Psoas muscle (tissue), 8 donors: ENCODE data around the gene PITHD1. TPM values are rescaled to one million over a fixed set of nuclear protein-coding genes. Genes with fewer than 3 reads are reported as not detected.

Experiments
- ATAC-seq, 4 donors: fragments of 200-7000 bp; cut with Tn5 transposase; one replicate each; pipeline ENCODE4 v1.9.1; 2020; ENCODE audit warnings: moderate library complexity in 3 of 4, mild to moderate bottlenecking in 2 of 4
- DNase-seq, 2 donors: peaks; one replicate each; pipeline ENCODE4 v3.0.0-alpha.2; 2020
- H3K27ac ChIP-seq: fragments of 200-600 bp; one replicate; pipeline ENCODE4 v1.8.0; 2022
- H3K27me3 ChIP-seq, 3 donors: fragments of 200-600 bp in 1 of 3; one replicate each; pipeline versions ENCODE4 v1.6.1 to v1.8.0; 2013 to 2022; ENCODE audit warnings: low read length in 2 of 3, mild to moderate bottlenecking in 2 of 3, moderate library complexity in 1 of 3; ENCODE audit not compliant: insufficient read depth in 3 of 3
- H3K36me3 ChIP-seq, 2 donors: fragments of 200-600 bp in 1 of 2; one replicate each; pipeline versions ENCODE4 v1.6.1 to v1.8.0; 2013 to 2022; ENCODE audit warnings: low read depth in 1 of 2, mild to moderate bottlenecking in 1 of 2, moderate library complexity in 1 of 2; ENCODE audit not compliant: insufficient read depth in 1 of 2
- H3K4me1 ChIP-seq: fragments of 200-600 bp; one replicate; pipeline ENCODE4 v1.8.0; 2022
- H3K4me3 ChIP-seq: fragments of 200-600 bp; one replicate; pipeline ENCODE4 v1.8.0; 2022; ENCODE audit warnings: mild to moderate bottlenecking
- H3K9me3 ChIP-seq: fragments of 200-600 bp; one replicate; pipeline ENCODE4 v1.8.0; 2022
- CTCF ChIP-seq: fragments of 200-600 bp; IDR thresholded peaks from one replicate; pipeline ENCODE4 v1.8.0; 2022; ENCODE audit warnings: antibody characterized with exemption
- WGBS, 3 donors: extraction: QIAGEN DNeasy Blood & Tissue Kit; methylation state at CpG; one replicate each; pipeline versions ENCODE4 v1.1.6 to v1.1.7; 2013; 5-methylcytosine and 5-hydroxymethylcytosine counted together
- intact Hi-C, 2 donors: fragments of 100-400 bp; cut with DNase I; formaldehyde crosslinking; loops; one replicate each; pipeline versions ENCODE4 v1.11.0 to v1.14.2; 2022
- polyA plus RNA-seq, 3 donors: library from polyadenylated mRNA; stranded (reverse); fragments of 200-250 nt; gene quantifications; one replicate each; pipeline ENCODE4 v1.2.3, GENCODE V29; 2013
- total RNA-seq, 4 donors: library from RNA; stranded (reverse); fragmentation: NEBNext Ultra II Directional in 2 of 4; extraction: Animal tissue kit (Norgen Biotek cat#: 25700) in 2 of 4; gene quantifications; one replicate each; pipeline versions ENCODE4 v1.2.1 to v1.2.4, GENCODE V29; 2021 to 2023
- donor health status: healthy with polysubstance abuse.
- donor health status: DM: no; HTN: no; CAD: no; lungs with moderate emphysema.
- donor health status: Bipolar disorder and iron deficiency.
- donor health status: healthy.
- donor health status: DM: yes; HTN: yes; CAD: no.
- donor health status: DM: no; HTN: no; CAD: no.
- donor health status: DM: no; HTN: no; CAD: no.
- donor health status: DM: yes; HTN: yes; CAD: no.

The PITHD1 gene
- total and polyA plus RNA-seq, 7 donors = 45.2 to 162 (median 67.5) TPM

GRCh38 chr1:23748016-23748415 is 30.2 kb upstream of the PITHD1 start:
- ATAC-seq (no peak), DNase-seq (no peak)
- TF ChIP-seq CTCF = no peak
- 56 to 74% (median 60%) methylated on average over 3 of the region's 3 CpGs for WGBS, 3 donors
- no peaks in the 10 kb centered on the region for H3K27me3 ChIP-seq
- peaks cover 42% of the 10 kb centered on the region for H3K4me1 ChIP-seq
- intact Hi-C loops = loop anchor here in 1 of 2 donors (10.0 kb wide), 1 partner anchor 53 kb away; the partner anchor contains the start of gene RPL11
- H3K9me3 ChIP-seq = no peaks in the 10 kb centered on the region
- no peak overlapping the region for H3K27ac ChIP-seq
- peaks cover 2 to 49% of the 10 kb centered on the region in 2 donors for H3K36me3 ChIP-seq
- H3K4me3 ChIP-seq = no peak overlapping the region

- H3K36me3 ChIP-seq = peaks cover 15 to 82% of the 10 kb centered on the region in 2 donors
- DNase-seq (no peak), ATAC-seq (peak; percentile 57 to 78 (median 69))
- H3K4me3 ChIP-seq = no peak overlapping the region
- no peak overlapping the region for H3K27ac ChIP-seq
- peaks cover 24% of the 10 kb centered on the region for H3K4me1 ChIP-seq
- no peaks in the 10 kb centered on the region for H3K27me3 ChIP-seq
- H3K9me3 ChIP-seq = no peaks in the 10 kb centered on the region
- WGBS, 3 donors = 66 to 72% (median 66%) methylated on average over 11 of the region's 11 CpGs
- TF ChIP-seq CTCF = peak; percentile 48
- intact Hi-C loops = no loop called here
These were observed 27.0 kb upstream of the PITHD1 start for GRCh38 chr1:23751050-23751814.

GRCh38 chr1:23751815-23752200 is 26.4 kb upstream of the PITHD1 start:
- Histone ChIP-seq H3K9me3 (no peaks in the 10 kb centered on the region), H3K4me3 (no peak overlapping the region), H3K4me1 (peaks cover 21% of the 10 kb centered on the region), H3K27ac (no peak overlapping the region), H3K36me3 (peaks cover 15 to 84% of the 10 kb centered on the region in 2 donors), H3K27me3 (no peaks in the 10 kb centered on the region)
- no peak for ATAC-seq
- 83 to 90% (median 85%) methylated on average over 4 of the region's 4 CpGs for WGBS, 3 donors
- intact Hi-C loops = no loop called here
- no peak for DNase-seq
- TF ChIP-seq CTCF = no peak

- no peak for ATAC-seq
- Histone ChIP-seq H3K4me1 (peaks cover 11% of the 10 kb centered on the region), H3K27me3 (no peaks in the 10 kb centered on the region), H3K9me3 (no peaks in the 10 kb centered on the region), H3K36me3 (peaks cover 13 to 92% of the 10 kb centered on the region in 2 donors), H3K4me3 (no peak overlapping the region), H3K27ac (no peak overlapping the region)
- DNase-seq = no peak
- 88 to 100% (median 94%) methylated on average over 1 of the region's 1 CpG for WGBS, 3 donors
- no peak for TF ChIP-seq CTCF
- intact Hi-C loops = no loop called here
These were observed 25.3 kb upstream of the PITHD1 start for GRCh38 chr1:23752909-23753308.
